UCSD-AML1 (cell line): Measurements from ENCODE around the gene BMAL1.
"Not testable (repeated sequence)": the region's sequence is repeated elsewhere in the genome, so short reads cannot be mapped to it uniquely, and the experiment has no call there.

Experiments
- DNase-seq: peaks from one replicate; lab custom pipeline; 2025; ENCODE audit not compliant: unreplicated experiment; lab: John Stamatoyannopoulos, UW

BMAL1 gene

DNA sequence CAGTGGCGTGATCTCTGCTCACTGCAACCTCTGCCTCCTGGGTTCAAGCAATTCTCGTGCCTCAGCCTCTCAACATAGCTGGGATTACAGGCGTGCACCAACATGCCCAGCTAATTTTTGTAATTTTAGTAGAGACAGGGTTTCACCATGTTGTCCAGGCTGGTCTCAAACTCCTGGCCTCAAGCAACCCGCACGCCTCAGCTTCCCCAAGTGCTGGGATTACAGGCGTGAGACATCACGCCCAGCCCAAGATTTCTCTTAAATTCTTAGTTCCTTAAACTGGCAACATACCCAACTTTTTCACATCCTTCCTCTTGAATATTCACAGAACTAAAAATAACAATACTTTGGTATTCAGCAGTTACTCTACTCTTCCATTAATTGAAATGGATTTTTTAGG, 159.2 kb downstream of the BMAL1 start:
- not testable (repeated sequence) for DNase-seq
